Suppressor macrophage treated with lipopolysaccharide for 1 hour (primary cell): Measurements from ENCODE around the gene PTGR2.
"Not testable (repeated sequence)": the region's sequence is repeated elsewhere in the genome, so short reads cannot be mapped to it uniquely, and the experiment has no call there.

ENCODE experiments used
- DNase-seq, 3 donors: peaks; one replicate each; pipeline ENCODE4 v3.0.0-alpha.2; 2020 to 2022

PTGR2 gene

DNA sequence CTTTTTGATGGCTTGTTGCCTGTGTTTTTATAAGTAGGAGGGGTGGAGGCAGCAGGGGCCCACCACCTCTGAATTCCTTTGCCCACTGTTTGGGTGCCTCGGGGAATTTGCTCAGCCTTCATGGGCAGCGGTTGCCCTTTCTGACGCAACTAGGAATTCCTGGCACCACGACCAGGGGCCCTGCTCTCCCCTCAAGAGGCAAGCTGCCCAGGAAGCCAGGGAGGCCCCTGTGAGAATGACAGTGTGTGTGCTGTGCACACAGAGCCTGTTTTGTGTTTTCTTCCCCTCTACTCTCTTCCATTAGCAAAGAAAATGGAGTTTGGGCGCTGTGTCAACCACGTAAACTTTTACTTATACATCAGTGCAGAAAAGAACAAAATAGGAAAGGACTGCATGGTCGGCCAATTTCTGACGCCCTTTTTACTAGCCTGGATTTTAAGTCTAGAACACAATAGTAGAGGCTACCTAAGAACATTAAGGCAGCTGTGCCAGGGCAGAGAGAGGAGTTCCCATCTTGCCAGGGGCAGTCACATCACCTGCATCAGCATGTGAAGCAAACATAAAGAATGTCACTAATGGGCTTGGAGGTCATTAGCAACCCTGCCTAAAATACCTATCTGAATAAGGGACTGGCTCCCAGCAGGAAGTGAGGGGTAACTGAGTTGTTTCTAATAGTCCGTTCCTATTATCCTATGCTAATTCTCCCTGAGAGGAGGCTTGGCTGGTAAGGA is 17.9 kb upstream of the PTGR2 start:
- DNase-seq, result no peak

GRCh38 chr14:73834261-73834625 is 17.4 kb upstream of the PTGR2 start:
- no peak for DNase-seq

DNA sequence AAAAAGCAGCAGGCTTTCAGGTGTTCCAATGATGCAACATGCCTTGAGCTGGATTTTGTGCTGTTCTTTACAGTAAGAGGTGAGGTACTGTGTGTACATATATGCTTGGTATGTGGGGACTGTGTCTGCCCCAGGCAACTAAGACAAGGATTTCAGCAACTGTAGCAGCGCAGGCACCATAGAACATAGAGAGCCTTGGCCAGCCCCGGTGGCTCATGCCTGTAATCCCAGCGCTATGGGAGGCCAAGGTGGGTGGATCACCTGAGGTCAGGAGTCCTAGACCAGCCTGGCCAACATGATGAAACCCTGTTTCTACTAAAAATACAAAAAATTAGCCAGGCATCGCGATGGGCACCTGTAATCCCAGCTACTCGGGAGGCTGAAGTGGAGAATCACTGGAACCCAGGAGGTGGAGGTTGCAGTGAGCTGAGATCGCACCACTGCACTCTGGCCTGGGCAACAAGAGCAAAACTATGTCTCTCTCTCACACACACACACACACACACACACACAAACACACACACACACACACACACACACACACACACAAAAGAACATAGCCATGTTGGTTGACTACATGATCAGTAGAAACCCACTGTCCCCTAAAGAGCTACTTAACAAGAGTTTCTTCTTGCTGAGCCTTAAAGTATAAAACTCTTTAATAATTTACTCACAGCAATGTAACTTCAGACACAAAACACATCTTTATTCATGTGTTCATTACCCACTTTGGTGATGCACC is 13.2 kb upstream of the PTGR2 start:
- DNase-seq, result not testable (repeated sequence)

GRCh38 chr14:73842201-73842600 is 9.4 kb upstream of the PTGR2 start:
- no peak for DNase-seq

- DNase-seq, result peak; percentile 28 to 48 (median 39)
Observed at GRCh38 chr14:73842851-73843250, 8.8 kb upstream of the PTGR2 start.

DNA sequence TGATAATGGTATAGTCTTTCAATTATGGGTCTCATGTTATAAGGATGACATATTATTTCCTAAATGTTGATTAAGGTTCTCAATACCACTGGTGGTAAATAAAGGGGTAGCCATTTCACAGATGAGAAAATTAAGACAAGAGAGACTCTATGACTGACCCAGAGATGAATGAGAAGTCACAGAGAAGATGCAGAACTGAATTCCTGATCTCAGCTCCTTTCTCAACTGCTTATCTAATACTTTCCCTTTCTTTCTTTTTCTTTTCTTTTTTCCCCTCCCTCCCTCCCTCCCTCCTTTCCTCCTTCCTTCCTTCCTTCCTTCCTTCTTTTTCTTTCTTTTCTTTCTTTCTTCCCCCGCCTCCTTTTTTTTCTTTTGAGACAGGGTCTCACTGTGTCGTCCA is 8.3 kb upstream of the PTGR2 start:
- no peak for DNase-seq

GRCh38 chr14:73846947-73847346 is 4.7 kb upstream of the PTGR2 start:
- DNase-seq, result no peak

GRCh38 chr14:73851000-73851399 is 631 bp upstream of the PTGR2 start:
- DNase-seq, result no peak

GRCh38 chr14:73859145-73859544 is 7.5 kb downstream of the PTGR2 start:
- peak in 1 of 3 donors; percentile 11 for DNase-seq

GRCh38 chr14:73861073-73861472 is 9.4 kb downstream of the PTGR2 start:
- DNase-seq, result no peak

- no peak for DNase-seq
Observed at GRCh38 chr14:73862480-73862879, 10.8 kb downstream of the PTGR2 start.

GRCh38 chr14:73863209-73863608 is 11.6 kb downstream of the PTGR2 start:
- DNase-seq, result no peak

GRCh38 chr14:73865534-73866113 is 14.0 kb downstream of the PTGR2 start:
- DNase-seq, result no peak

DNA sequence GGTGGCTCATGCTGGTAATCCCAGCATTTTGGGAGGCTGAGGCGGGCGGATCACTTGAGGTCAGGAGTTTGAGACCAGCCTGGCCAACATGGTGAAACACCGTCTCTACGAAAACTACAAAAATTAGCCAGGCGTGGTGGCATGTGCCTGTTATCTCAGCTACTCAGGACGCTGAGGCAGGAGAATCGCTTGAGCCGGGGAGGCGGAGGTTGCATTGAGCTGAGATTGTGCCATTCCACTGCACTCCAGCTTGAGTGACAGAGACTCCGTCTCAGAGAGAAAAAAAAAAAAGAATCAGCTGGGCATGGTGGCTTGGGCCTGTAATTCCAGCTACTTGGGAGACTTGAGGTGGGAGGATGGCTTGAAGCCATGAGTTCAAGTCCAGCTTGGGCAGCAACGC is 18.1 kb downstream of the PTGR2 start:
- not testable (repeated sequence) for DNase-seq

DNA sequence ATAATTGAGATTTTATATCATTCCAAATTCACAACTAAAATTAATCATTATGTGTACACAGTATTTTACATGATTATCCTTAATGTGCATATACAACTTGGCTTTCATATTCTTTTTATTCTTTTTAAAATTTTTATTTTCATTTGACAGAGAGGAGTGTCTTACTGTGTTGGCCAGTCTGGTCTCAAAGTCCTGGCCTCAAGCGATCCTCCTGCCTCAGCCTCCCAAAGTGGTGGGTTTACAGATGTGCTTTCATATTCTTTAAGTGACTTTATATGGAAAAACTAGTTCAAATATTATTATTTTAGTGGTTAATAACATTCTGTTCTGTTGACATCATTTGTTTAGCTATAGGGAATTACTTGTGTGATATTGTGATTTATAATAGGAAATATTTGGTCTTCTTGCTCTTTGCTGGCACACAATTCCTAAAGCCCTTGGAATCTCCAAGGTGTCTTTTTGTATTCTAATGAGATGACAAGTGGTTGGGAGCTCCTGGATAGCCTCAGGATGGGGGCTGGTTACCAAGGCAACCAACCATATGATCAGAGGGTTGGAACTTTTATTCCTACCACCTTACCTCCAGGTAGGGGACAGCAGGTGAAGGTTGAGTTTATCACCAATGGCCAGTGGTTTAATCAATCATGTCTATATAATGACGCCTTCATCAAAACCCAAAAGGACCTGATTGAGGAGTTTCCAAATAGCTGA is 19.0 kb downstream of the PTGR2 start:
- no peak for DNase-seq

DNA sequence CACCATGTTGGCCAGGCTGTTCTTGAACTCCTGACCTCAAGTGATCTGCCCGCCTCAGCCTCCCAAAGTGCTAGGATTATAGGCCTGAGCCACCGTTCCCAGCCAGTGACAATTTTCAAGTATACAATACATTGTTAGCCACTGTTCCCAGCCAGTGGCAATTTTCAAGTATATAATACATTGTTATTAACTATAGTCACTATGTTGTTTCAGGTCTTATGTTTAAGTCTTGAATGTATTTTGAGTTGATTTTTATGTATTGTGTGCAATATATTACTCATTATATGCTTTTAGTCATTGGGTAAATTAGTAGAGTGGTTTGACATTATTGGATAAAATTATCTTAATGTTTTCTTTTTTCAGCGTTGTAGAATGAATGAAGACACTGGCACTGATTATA is 22.0 kb downstream of the PTGR2 start:
- no peak for DNase-seq

- no peak for DNase-seq
Observed at GRCh38 chr14:73877790-73878189, 26.2 kb downstream of the PTGR2 start.

GRCh38 chr14:73878436-73878835 is 26.8 kb downstream of the PTGR2 start:
- DNase-seq, result no peak

DNA sequence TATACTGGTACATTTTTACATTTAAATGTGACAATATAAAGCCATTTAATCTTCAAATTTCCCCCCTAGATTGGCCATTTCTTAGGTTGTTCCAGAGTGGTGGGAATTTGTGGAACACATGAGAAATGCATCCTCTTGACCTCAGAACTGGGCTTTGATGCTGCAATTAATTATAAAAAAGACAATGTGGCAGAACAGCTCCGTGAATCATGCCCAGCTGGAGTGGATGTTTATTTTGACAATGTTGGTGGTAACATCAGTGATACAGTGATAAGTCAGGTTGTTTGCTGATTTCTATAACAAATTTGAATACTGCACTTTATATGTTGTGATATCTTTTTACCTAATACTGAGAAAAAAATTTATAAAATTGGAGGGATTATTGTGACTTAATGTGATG is 27.4 kb downstream of the PTGR2 start:
- DNase-seq, result no peak

GRCh38 chr14:73884438-73885190 is 33.0 kb downstream of the PTGR2 start:
- peak in 1 of 3 donors; percentile 17 for DNase-seq

- DNase-seq, result peak; percentile 99
Observed at GRCh38 chr14:73886449-73887317, 35.1 kb downstream of the PTGR2 start, which contains the start of gene ZNF410. Gene ZNF410 (plus strand): TSS chr14:73886859. CDS start chr14:73892176, 5,317 bp downstream.

DNA sequence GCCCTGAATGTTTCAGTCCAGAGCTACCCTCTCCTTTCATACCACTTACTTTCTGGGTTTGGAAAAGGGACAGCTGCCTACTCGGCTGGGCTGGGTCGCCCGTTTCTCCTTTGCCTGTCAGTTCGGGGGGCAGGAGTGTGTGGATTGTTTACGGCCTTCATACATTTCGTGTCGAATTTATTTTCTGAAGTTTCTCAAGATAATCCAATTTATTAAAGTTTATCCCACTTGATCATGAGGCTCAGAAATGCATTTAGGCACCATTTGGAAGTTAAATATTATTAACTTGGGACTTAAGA is 35.6 kb downstream of the PTGR2 start:
- no peak for DNase-seq
